Stimulated activated naive CD8-positive, alpha-beta T cell treated with anti-CD3 and anti-CD28 coated beads, Interleukin-15, amount 100 ng/mL, for 72 hours (primary cell): ENCODE results near the gene SEMA4D.
"Not testable (repeated sequence)": the region's sequence is repeated elsewhere in the genome, so short reads cannot be mapped to it uniquely, and the experiment has no call there.

Experiments used
- ATAC-seq: fragments of 150-1000 bp; cut with Tn5 transposase; 2 replicates; pipeline ENCODE4 v1.10.0; 2021; ENCODE audit warnings: mild to moderate bottlenecking, moderate library complexity
- DNase-seq, 2 donors: peaks; one replicate each; pipeline ENCODE4 v3.0.0; 2021 to 2022
- H3K27ac Mint-ChIP-seq, 2 donors: one replicate each; pipeline ENCODE4 v1.8.0; 2022; ENCODE audit warnings: mild to moderate bottlenecking in 2 of 2, mixed read lengths in 2 of 2, moderate library complexity in 2 of 2
- H3K27me3 Mint-ChIP-seq: one replicate; pipeline ENCODE4 v1.8.0; 2022; ENCODE audit warnings: mixed read lengths
- H3K4me1 Mint-ChIP-seq: one replicate; pipeline ENCODE4 v1.8.0; 2022; ENCODE audit warnings: mild to moderate bottlenecking, mixed read lengths
- H3K4me3 Mint-ChIP-seq, 2 donors: one replicate each; pipeline ENCODE4 v1.8.0; 2022; ENCODE audit warnings: mild to moderate bottlenecking in 2 of 2, mixed read lengths in 2 of 2, moderate library complexity in 1 of 2
- H3K9me3 Mint-ChIP-seq, 2 donors: one replicate each; pipeline ENCODE4 v1.8.0; 2022; ENCODE audit warnings: mixed read lengths in 2 of 2

SEMA4D gene

GRCh38 chr9:89473762-89474469 lies 24.0 kb downstream of the SEMA4D start:
- peak overlapping the region; percentile 87 to 91 for H3K27ac Mint-ChIP-seq
- H3K9me3 Mint-ChIP-seq: no peaks in the 10 kb centered on the region
- no peak for ATAC-seq
- H3K4me1 Mint-ChIP-seq: peaks cover 100% of the 10 kb centered on the region
- DNase-seq: no peak
- peak overlapping the region; percentile 11 to 33 for H3K4me3 Mint-ChIP-seq
- H3K27me3 Mint-ChIP-seq: no peaks in the 10 kb centered on the region

GRCh38 chr9:89471796-89472320 lies 26.1 kb downstream of the SEMA4D start:
- H3K9me3 Mint-ChIP-seq, ATAC-seq, DNase-seq, H3K27me3 Mint-ChIP-seq: not testable (repeated sequence)
- Mint-ChIP-seq H3K4me1 (peaks cover 100% of the 10 kb centered on the region), H3K27ac (peak overlapping the region; percentile 52 to 93), H3K4me3 (peak overlapping the region; percentile 1 to 21)

DNA sequence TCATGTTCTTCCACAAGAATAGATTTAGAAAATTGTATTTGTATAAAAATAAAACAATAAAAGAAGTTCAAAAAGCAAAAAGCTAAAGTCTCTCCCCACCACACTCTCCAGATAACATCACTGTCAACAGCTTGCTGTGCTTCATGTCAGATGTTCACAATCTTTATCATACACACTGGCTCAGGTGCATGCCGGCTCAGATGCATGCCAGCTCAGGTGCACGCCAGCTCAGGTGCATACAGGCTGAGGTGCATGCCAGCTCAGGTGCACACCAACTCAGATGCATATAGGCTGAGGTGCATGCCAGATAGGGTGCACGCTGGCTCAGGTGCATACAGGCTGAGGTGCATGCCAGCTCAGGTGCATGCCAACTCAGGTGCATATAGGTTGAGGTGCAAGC lies 26.5 kb downstream of the SEMA4D start:
- Mint-ChIP-seq H3K4me1 (peaks cover 100% of the 10 kb centered on the region), H3K9me3 (no peaks in the 10 kb centered on the region), H3K27ac (peak overlapping the region in 1 of 2 donors; percentile 57), H3K27me3 (no peaks in the 10 kb centered on the region), H3K4me3 (peak overlapping the region in 1 of 2 donors; percentile 67)
- DNase-seq (no peak), ATAC-seq (no peak)

DNA sequence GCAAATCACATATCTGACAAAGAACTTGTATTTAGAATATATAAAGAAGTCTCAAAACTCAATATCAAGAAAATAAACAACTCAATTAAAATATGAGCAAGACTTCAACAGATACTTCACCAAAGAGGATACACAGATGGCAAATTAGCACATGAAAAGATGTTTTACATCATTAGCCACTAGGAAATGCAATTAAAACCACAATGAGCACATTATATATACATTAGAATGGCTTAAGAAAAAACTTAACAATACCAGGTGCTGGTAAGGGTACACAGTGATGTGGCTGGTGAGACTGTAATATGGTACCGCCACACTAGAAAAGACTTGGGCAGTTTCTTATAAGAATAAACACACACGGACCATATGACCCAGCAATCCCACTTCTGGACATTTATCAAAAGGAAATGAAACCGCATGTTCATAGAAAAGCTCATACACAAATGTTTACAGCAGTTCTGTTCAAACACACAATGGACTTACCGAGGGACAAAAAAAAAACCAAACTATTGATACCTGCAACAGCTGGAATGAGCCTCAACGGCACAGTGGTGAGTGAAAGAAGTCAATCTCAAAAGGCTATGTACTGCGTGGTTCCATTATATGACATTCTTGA lies 27.6 kb downstream of the SEMA4D start:
- DNase-seq: no peak
- peak; percentile 13 for ATAC-seq
- H3K9me3 Mint-ChIP-seq: no peaks in the 10 kb centered on the region
- peak overlapping the region; percentile 63 to 64 for H3K27ac Mint-ChIP-seq
- peaks cover 100% of the 10 kb centered on the region for H3K4me1 Mint-ChIP-seq
- H3K4me3 Mint-ChIP-seq: peak overlapping the region; percentile 66 to 90
- no peaks in the 10 kb centered on the region for H3K27me3 Mint-ChIP-seq

DNA sequence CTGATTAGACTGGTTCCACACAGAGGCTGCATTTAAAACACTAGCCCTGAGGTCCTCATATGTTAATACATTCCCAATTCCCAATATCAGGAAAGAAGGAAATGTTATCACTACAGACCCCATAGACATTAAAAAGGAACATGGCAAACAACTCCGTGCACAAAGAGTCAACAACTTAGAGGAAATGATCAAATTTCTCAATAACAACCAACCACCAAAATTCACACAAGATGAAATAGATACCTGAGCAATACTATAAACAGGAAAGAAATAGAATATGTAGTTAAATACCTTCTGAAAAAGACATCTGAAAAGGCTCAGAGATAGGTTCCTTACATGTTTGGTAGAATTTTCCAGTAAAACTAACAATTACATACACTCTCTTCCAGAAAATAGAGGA lies 28.9 kb downstream of the SEMA4D start:
- Mint-ChIP-seq H3K27ac (peak overlapping the region; percentile 97), H3K9me3 (no peaks in the 10 kb centered on the region), H3K4me1 (peaks cover 100% of the 10 kb centered on the region), H3K4me3 (peak overlapping the region; percentile 88 to 90), H3K27me3 (no peaks in the 10 kb centered on the region)
- ATAC-seq: no peak
- no peak for DNase-seq

DNA sequence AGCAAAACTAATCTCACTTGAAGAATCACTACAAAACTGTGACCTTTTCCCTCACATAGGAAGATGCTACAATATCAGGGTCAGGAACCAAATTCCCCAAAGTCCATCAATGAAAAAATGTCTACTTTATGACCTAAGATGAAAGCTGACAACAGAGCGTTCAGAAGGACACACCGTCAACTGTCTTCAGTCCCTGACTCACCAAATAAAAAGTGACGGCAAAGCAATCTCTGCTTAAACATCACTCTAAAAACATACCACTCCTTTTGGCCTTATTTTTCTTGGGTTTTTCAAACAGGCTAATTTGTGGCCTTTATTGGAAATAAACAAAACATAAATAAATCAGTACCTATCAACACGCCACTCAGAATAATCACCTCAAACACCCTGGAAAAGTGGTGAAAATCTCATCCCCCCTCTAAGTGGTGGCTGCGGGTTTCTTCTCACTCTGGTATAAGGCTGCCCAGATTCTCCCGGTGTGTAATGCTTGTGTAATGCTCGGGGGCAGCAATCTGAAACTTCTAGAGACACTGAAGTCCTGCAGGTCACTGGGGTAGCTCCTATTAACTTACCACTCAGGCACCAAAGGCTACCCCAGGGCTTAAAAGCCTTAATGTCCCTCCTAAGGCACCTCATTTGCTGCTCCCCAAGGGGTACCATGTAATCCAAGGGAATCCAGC lies 29.5 kb downstream of the SEMA4D start:
- Mint-ChIP-seq H3K27me3 (no peaks in the 10 kb centered on the region), H3K9me3 (no peaks in the 10 kb centered on the region), H3K27ac (peak overlapping the region; percentile 97), H3K4me1 (peaks cover 100% of the 10 kb centered on the region), H3K4me3 (peak overlapping the region; percentile 88 to 90)
- DNase-seq (no peak), ATAC-seq (no peak)

DNA sequence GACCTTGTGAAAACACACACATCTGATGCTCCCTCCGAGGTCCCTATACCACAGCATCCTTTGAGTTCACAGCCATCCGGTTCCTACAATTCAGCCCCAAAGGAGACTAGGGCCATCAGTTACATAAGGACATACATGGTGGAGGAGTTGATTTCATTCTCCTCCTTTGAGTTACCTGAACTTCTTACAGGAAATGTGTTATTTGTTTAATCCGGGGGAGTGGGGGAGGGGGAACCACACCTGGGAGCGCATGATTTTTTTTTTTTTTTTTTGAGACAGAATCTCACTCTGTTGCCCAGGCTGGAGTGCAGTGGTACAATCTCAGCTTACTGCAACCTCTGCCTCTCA lies 30.7 kb downstream of the SEMA4D start:
- no peak for DNase-seq
- Mint-ChIP-seq H3K27ac (peak overlapping the region; percentile 95 to 97), H3K4me1 (peaks cover 100% of the 10 kb centered on the region), H3K9me3 (no peaks in the 10 kb centered on the region), H3K4me3 (peak overlapping the region; percentile 69 to 88), H3K27me3 (no peaks in the 10 kb centered on the region)
- ATAC-seq: peak; percentile 49

DNA sequence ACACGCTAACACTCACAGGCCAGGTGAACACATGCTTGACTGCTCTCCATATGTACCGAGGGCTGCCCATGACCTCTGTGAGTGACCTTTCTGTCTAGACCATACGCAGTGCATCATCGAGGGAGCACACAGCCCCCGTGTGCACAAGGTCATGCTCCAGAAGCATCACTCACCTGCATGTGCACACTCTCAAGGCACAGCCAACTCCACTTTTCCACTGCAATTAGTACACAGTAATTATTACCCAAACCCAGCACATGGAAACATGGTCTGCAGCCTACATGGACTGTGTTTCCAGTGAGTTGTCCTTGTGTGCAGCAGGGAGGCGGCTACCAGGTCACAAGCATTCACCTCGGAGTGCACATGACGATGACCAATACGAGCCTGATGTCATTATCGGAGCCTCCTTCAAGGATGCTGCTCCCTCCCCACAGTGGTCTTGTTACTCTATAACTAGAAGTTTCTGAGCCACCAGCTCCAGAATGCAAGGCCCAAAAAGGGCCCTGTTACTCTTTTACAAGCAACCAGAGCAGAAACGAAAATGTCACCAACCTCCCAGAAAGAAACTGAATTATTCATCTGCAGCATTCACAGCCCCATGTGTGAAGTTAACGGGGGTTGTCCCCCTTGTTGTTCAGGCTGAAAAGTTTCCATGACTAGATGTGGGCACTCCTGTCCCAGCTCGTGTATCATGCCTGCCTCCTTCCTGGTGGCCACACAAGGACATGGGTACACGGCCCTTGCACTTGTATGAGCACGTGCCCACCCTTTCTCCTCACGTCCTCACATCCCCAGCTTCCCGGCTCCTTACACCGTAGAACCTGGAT lies 31.2 kb downstream of the SEMA4D start:
- ATAC-seq (peak; percentile 85), DNase-seq (peak; percentile 65 to 81)
- peaks cover 100% of the 10 kb centered on the region for H3K4me1 Mint-ChIP-seq
- H3K27me3 Mint-ChIP-seq: no peaks in the 10 kb centered on the region
- H3K27ac Mint-ChIP-seq: peak overlapping the region; percentile 95 to 97
- no peaks in the 10 kb centered on the region for H3K9me3 Mint-ChIP-seq
- peak overlapping the region; percentile 69 to 88 for H3K4me3 Mint-ChIP-seq

DNA sequence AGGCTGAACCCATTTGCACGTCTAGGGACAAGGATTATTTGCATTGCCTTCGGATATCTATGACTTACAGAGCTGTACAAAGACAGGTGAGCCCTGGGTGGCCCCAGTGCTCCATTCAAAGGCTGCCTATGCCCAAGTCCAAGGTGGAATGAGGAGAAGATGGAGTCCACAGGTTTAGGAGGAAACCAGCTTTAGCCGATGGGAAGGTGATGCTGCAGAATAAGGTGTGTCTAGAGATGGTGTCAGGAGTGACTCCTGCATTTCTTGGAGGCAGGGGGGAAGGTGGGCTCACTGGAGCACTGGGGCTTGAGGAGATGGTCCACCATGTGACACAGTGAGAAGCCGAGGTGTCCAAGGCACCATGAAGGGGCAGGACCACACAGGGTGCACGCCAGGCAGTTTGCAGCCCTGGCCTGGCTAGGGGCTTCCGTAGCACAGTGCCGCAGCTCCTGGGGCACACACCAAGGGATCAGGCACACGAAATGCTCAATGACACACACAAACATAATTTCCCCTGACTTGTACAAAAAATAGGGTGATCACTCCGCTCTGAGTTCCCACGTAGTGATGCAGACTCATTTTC lies 32.1 kb downstream of the SEMA4D start:
- H3K27ac Mint-ChIP-seq: peak overlapping the region; percentile 95 to 97
- H3K4me1 Mint-ChIP-seq: peaks cover 100% of the 10 kb centered on the region
- H3K9me3 Mint-ChIP-seq: no peaks in the 10 kb centered on the region
- H3K27me3 Mint-ChIP-seq: no peaks in the 10 kb centered on the region
- ATAC-seq (no peak), DNase-seq (no peak)
- peak overlapping the region; percentile 69 to 88 for H3K4me3 Mint-ChIP-seq

- peaks cover 100% of the 10 kb centered on the region for H3K4me1 Mint-ChIP-seq
- H3K27ac Mint-ChIP-seq: peak overlapping the region; percentile 94 to 98
- ATAC-seq (no peak), DNase-seq (no peak)
- H3K27me3 Mint-ChIP-seq: no peaks in the 10 kb centered on the region
- no peaks in the 10 kb centered on the region for H3K9me3 Mint-ChIP-seq
- H3K4me3 Mint-ChIP-seq: peak overlapping the region; percentile 69 to 88
Measured at GRCh38 chr9:89465001-89465451, 32.9 kb downstream of the SEMA4D start.

DNA sequence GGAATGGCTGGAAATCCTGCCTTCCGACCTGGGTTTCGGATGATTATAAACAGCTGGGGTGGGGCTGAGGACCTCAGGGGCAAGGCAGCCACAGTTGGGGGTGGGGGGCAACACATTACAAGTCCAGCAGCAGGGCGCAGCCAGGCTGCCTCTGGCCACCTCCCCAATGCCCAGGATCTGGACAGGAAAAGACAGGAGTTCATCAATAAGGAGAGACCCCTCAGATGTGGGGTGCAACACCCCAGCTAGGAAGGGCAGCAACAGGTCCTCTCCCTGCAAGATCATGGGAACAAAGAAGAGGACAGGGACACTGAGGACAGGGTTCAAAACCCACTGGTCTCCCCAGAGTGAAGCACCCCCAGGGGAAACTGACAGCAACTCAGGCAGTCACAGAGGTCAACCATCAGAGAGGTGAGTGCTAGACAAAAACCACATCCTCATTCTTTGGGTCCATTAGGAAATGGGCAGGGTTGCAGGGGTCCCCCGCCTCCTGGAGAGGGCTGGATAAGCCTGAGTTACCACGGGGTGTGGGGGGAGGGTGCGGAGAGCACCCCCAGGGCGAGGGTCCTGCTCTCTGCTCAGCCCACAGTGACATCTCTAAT lies 33.5 kb downstream of the SEMA4D start:
- no peak for ATAC-seq
- DNase-seq: no peak
- no peaks in the 10 kb centered on the region for H3K9me3 Mint-ChIP-seq

GRCh38 chr9:89462817-89463683 lies 34.9 kb downstream of the SEMA4D start:
- H3K9me3 Mint-ChIP-seq: no peaks in the 10 kb centered on the region
- peak overlapping the region; percentile 72 to 80 for H3K4me3 Mint-ChIP-seq
- H3K4me1 Mint-ChIP-seq: peaks cover 100% of the 10 kb centered on the region
- peak overlapping the region; percentile 86 to 98 for H3K27ac Mint-ChIP-seq
- DNase-seq (no peak), ATAC-seq (no peak)
- no peaks in the 10 kb centered on the region for H3K27me3 Mint-ChIP-seq

More for the DNA sequence above, 33.5 kb downstream of the SEMA4D start:
- Mint-ChIP-seq H3K4me3 (peak overlapping the region; percentile 69 to 88), H3K27me3 (no peaks in the 10 kb centered on the region), H3K27ac (peak overlapping the region; percentile 94 to 98), H3K4me1 (peaks cover 100% of the 10 kb centered on the region)

DNA sequence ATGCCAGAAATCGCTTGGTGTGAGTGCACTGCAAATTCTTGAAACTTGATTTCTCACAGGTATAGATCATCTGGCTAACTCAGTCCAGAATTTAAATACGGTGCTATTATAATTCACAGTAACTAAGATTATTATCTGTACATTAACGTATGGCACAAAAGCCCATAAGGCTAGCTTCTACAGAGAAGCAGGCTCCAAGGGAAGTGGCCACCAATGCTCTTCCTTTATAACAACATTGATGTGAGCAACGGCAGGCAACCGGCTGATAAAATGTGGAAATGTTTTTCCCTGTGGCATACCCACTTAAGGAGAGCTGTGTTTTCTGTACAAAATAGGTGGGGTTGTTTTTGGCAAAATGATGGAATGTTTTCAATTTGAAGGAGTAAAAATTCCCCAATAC lies 35.7 kb downstream of the SEMA4D start:
- H3K27me3 Mint-ChIP-seq: no peaks in the 10 kb centered on the region
- peak overlapping the region; percentile 72 to 80 for H3K4me3 Mint-ChIP-seq
- no peak for DNase-seq
- peak overlapping the region; percentile 77 to 95 for H3K27ac Mint-ChIP-seq
- no peaks in the 10 kb centered on the region for H3K9me3 Mint-ChIP-seq
- peaks cover 100% of the 10 kb centered on the region for H3K4me1 Mint-ChIP-seq
- no peak for ATAC-seq

DNA sequence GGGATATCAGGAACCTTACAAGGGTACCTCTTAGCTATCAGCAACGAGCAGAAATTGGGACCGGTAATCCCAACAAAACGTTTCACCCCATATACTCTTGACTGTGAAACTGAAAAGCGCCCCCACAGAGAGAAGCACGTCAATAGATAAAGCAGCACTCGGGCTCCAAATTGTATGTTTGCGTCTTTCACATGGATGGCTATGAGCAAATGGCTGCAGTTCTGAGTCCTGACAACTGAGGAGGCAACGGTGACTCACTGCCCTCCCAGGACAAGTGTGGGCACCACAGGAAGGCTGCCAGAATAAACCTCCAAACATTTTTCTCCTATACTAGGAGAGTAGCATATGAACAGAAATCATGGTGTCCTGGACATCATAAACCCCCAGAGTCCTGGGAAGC lies 36.6 kb downstream of the SEMA4D start:
- DNase-seq: peak in 1 of 2 donors; percentile 61
- H3K27ac Mint-ChIP-seq: peak overlapping the region; percentile 58 to 68

More for the DNA sequence above, 36.6 kb downstream of the SEMA4D start:
- peak; percentile 54 for ATAC-seq
- Mint-ChIP-seq H3K4me3 (peak overlapping the region; percentile 60 to 64), H3K4me1 (peaks cover 100% of the 10 kb centered on the region), H3K27me3 (no peaks in the 10 kb centered on the region), H3K9me3 (no peaks in the 10 kb centered on the region)
